Psoas muscle (tissue), 8 donors: ENCODE results near the gene OR10A7. TPM values are rescaled to one million over a fixed set of nuclear protein-coding genes. Genes with fewer than 3 reads are reported as not detected.

Experiments
- ATAC-seq, 4 donors: fragments of 200-7000 bp; cut with Tn5 transposase; one replicate each; pipeline ENCODE4 v1.9.1; 2020; ENCODE audit warnings: moderate library complexity in 3 of 4, mild to moderate bottlenecking in 2 of 4
- DNase-seq, 2 donors: peaks; one replicate each; pipeline ENCODE4 v3.0.0-alpha.2; 2020
- H3K27ac ChIP-seq: fragments of 200-600 bp; one replicate; pipeline ENCODE4 v1.8.0; 2022
- H3K27me3 ChIP-seq, 3 donors: fragments of 200-600 bp in 1 of 3; one replicate each; pipeline versions ENCODE4 v1.6.1 to v1.8.0; 2013 to 2022; ENCODE audit warnings: low read length in 2 of 3, mild to moderate bottlenecking in 2 of 3, moderate library complexity in 1 of 3; ENCODE audit not compliant: insufficient read depth in 3 of 3
- H3K36me3 ChIP-seq, 2 donors: fragments of 200-600 bp in 1 of 2; one replicate each; pipeline versions ENCODE4 v1.6.1 to v1.8.0; 2013 to 2022; ENCODE audit warnings: low read depth in 1 of 2, mild to moderate bottlenecking in 1 of 2, moderate library complexity in 1 of 2; ENCODE audit not compliant: insufficient read depth in 1 of 2
- H3K4me1 ChIP-seq: fragments of 200-600 bp; one replicate; pipeline ENCODE4 v1.8.0; 2022
- H3K4me3 ChIP-seq: fragments of 200-600 bp; one replicate; pipeline ENCODE4 v1.8.0; 2022; ENCODE audit warnings: mild to moderate bottlenecking
- H3K9me3 ChIP-seq: fragments of 200-600 bp; one replicate; pipeline ENCODE4 v1.8.0; 2022
- WGBS, 3 donors: extraction: QIAGEN DNeasy Blood & Tissue Kit; methylation state at CpG; one replicate each; pipeline versions ENCODE4 v1.1.6 to v1.1.7; 2013; 5-methylcytosine and 5-hydroxymethylcytosine counted together
- intact Hi-C, 2 donors: fragments of 100-400 bp; cut with DNase I; formaldehyde crosslinking; loops; one replicate each; pipeline versions ENCODE4 v1.11.0 to v1.14.2; 2022
- polyA plus RNA-seq, 3 donors: library from polyadenylated mRNA; stranded (reverse); fragments of 200-250 nt; gene quantifications; one replicate each; pipeline ENCODE4 v1.2.3, GENCODE V29; 2013
- total RNA-seq, 4 donors: library from RNA; stranded (reverse); fragmentation: NEBNext Ultra II Directional in 2 of 4; extraction: Animal tissue kit (Norgen Biotek cat#: 25700) in 2 of 4; gene quantifications; one replicate each; pipeline versions ENCODE4 v1.2.1 to v1.2.4, GENCODE V29; 2021 to 2023
- TF ChIP-seq, protein P1 (sequence below): fragments of 200-600 bp; IDR thresholded peaks from one replicate; pipeline ENCODE4 v1.8.0; 2022; ENCODE audit warnings: antibody characterized with exemption
- donor health status: healthy with polysubstance abuse.
- donor health status: DM: no; HTN: no; CAD: no; lungs with moderate emphysema.
- donor health status: Bipolar disorder and iron deficiency.
- donor health status: healthy.
- donor health status: DM: yes; HTN: yes; CAD: no.
- donor health status: DM: no; HTN: no; CAD: no.
- donor health status: DM: no; HTN: no; CAD: no.
- donor health status: DM: yes; HTN: yes; CAD: no.

Gene OR10A7
- total and polyA plus RNA-seq, 7 donors: not detected

- Histone ChIP-seq H3K4me3 (no peak overlapping the region), H3K9me3 (no peaks in the 10 kb centered on the region), H3K27me3 (no peaks in the 10 kb centered on the region), H3K27ac (no peak overlapping the region), H3K4me1 (no peaks in the 10 kb centered on the region), H3K36me3 (no peaks in the 10 kb centered on the region)
- TF ChIP-seq, protein P1, sequence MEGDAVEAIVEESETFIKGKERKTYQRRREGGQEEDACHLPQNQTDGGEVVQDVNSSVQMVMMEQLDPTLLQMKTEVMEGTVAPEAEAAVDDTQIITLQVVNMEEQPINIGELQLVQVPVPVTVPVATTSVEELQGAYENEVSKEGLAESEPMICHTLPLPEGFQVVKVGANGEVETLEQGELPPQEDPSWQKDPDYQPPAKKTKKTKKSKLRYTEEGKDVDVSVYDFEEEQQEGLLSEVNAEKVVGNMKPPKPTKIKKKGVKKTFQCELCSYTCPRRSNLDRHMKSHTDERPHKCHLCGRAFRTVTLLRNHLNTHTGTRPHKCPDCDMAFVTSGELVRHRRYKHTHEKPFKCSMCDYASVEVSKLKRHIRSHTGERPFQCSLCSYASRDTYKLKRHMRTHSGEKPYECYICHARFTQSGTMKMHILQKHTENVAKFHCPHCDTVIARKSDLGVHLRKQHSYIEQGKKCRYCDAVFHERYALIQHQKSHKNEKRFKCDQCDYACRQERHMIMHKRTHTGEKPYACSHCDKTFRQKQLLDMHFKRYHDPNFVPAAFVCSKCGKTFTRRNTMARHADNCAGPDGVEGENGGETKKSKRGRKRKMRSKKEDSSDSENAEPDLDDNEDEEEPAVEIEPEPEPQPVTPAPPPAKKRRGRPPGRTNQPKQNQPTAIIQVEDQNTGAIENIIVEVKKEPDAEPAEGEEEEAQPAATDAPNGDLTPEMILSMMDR: no peak
- intact Hi-C loops: no loop called here
- ATAC-seq (no peak), DNase-seq (no peak)
- 40 to 41% (median 40%) methylated on average over 2 of the region's 2 CpGs for WGBS, 3 donors
Observed at GRCh38 chr12:55258303-55258702, 37.5 kb downstream of the OR10A7 start.

Other genes with a start within 250 kb of the OR10A7 start
- gene TESPA1, start 236.3 kb upstream of the OR10A7 start, total RNA-seq: under 1 TPM in 2 of 4 donors, not detected in 2; 0.54 to 0.61 TPM
- gene TESPA1, start 236.3 kb upstream of the OR10A7 start, polyA plus RNA-seq: under 1 TPM; 0.08 to 0.87 (median 0.17) TPM
- not detected for gene NEUROD4, start 201.1 kb upstream of the OR10A7 start, total RNA-seq
- not detected for gene NEUROD4, start 201.1 kb upstream of the OR10A7 start, polyA plus RNA-seq
- not detected for gene OR9K2, start 94.6 kb upstream of the OR10A7 start, total RNA-seq
- gene OR9K2, start 94.6 kb upstream of the OR10A7 start, polyA plus RNA-seq: not detected
- not detected for gene OR6C74, start 23.6 kb downstream of the OR10A7 start, total RNA-seq
- gene OR6C74, start 23.6 kb downstream of the OR10A7 start, polyA plus RNA-seq: not detected
- gene OR6C6, start 75.5 kb downstream of the OR10A7 start, total RNA-seq: not detected
- not detected for gene OR6C6, start 75.5 kb downstream of the OR10A7 start, polyA plus RNA-seq
- not detected for gene OR6C1, start 93.3 kb downstream of the OR10A7 start, total RNA-seq
- not detected for gene OR6C1, start 93.3 kb downstream of the OR10A7 start, polyA plus RNA-seq
- gene OR6C3, start 109.7 kb downstream of the OR10A7 start, total RNA-seq: not detected
- not detected for gene OR6C3, start 109.7 kb downstream of the OR10A7 start, polyA plus RNA-seq
- gene OR6C75, start 141.9 kb downstream of the OR10A7 start, total RNA-seq: not detected
- gene OR6C75, start 141.9 kb downstream of the OR10A7 start, polyA plus RNA-seq: not detected
- gene OR6C65, start 179.5 kb downstream of the OR10A7 start, total RNA-seq: not detected
- not detected for gene OR6C65, start 179.5 kb downstream of the OR10A7 start, polyA plus RNA-seq
- gene OR6C76, start 205.2 kb downstream of the OR10A7 start, total RNA-seq: not detected
- gene OR6C76, start 205.2 kb downstream of the OR10A7 start, polyA plus RNA-seq: not detected
- gene OR6C2, start 223.1 kb downstream of the OR10A7 start, total RNA-seq: not detected
- gene OR6C2, start 223.1 kb downstream of the OR10A7 start, polyA plus RNA-seq: not detected
- gene OR6C70, start 249.1 kb downstream of the OR10A7 start, total RNA-seq: not detected
- not detected for gene OR6C70, start 249.1 kb downstream of the OR10A7 start, polyA plus RNA-seq